GM18502 (cell line): ENCODE results near the gene SMCO1.
A peak's percentile ranks its signal among the peaks of the same experiment; 100 is the strongest.
"Not testable (repeated sequence)": the region's sequence is repeated elsewhere in the genome, so short reads cannot be mapped to it uniquely, and the experiment has no call there.

Experiments used
- ATAC-seq: cut with Tn5 transposase; IDR thresholded peaks from one replicate; pipeline ENCODE4 v1.9.1; 2021; ENCODE audit warnings: mild to moderate bottlenecking; ENCODE audit not compliant: unreplicated experiment, poor library complexity

The SMCO1 gene

DNA sequence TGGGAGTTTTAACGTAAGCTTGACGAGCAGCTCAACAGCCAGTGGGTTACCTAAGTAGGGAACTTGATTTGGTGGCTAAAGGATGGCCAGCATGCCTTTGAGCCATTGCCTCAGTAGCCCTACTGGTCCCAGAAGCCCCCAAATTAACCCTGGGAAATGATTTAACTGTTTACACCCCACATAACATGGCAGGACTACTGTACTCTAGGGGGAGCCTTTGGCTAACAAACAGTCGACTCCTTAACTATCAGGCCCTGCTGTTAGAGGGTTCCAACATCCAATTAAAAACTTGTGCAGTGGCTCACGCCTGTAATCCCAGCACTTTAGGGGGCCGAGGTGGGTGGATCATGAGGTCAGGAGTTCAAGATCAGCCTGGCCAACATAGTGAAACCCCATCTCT, 9.4 kb upstream of the SMCO1 start:
- ATAC-seq = no peak

DNA sequence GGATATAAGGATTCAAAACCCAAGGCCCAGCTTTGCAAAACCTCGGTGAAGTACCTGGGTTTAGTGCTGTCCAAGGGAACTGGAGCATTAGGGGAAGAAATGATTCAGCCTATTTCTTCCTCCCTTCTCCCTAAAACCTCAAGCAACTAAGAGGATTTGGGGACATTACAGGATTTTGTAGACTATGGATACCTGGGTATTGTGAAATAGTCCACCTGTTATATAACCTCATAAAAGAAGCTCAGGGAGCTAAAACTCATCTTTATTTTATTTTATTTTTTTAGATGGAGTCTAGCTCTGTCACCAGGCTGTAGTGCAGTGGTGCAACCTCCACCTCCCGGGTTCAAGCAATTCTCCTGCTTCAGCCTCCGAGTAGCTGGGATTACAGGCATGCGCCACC, 8.7 kb upstream of the SMCO1 start:
- no peak for ATAC-seq

DNA sequence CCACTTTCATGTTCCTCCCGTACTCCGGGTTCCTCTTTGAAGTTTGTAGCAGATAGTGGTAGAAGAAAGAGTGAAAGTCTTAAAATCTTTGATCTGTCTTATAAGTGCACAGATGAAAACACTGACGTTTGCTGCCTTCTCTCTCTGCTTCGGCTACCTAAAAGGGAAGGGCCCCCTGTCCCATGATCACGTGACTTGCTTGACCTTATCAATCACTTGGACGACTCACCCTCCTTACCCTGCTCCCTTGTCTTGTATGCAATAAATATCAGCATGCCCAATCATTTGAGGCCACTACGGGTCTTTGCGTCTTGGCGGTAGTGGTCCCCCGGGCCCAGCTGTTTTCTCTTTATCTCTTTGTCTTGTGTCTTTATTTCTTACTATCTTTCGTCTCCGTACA, 6.1 kb upstream of the SMCO1 start:
- ATAC-seq = not testable (repeated sequence)

DNA sequence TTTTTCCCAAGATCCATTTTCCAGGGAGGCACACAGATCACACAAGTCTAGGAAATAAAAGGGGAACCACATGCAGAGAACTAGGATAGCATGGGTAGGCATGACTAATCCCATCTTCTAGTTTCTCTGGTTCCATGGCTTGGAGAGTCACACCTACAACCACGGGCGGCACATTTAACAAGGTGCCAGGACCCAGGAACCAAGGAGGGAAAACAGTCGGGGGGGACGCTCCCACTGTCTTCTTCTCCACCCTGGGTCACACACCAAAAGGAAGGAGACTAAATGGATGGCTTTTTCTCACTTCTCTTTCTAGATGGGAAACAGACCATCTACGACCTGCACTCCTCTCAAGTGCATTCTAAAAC, 4.6 kb upstream of the SMCO1 start:
- ATAC-seq = no peak

DNA sequence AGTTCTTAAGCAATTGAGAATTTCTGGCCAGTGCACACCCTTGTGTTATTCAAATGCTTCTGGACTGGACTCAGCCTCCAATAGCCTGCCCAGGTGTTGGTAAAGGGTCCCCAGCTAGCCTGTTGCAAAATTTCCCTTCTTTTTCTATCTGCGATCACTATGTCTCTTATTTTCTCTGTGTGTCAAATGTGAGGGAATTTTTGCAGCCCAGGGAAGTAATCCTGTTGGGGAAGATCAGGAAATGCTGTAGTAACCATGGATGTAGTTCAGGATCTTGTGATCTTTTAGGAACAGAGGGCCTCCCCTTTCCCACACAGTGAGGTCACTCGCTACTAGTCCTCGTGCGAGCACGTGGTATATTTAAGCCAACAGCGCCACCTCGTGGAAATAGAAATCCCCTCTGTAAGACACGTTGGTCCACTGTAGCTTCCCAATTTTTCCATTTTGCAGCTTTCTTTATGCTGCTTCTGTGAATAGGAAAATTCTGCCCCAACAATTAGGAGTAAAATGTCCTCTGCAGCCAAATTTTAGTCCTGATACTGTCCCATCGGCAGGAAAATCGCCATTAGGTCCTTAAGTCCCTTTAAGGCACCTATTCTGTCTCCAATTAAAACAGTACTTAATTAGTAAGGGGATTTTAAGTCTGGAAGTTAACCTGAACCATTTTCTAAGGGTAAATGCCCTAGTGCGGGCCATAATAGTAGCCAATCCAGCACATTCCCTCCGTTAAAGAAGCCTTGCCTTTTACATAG, 4.0 kb upstream of the SMCO1 start:
- ATAC-seq = no peak

DNA sequence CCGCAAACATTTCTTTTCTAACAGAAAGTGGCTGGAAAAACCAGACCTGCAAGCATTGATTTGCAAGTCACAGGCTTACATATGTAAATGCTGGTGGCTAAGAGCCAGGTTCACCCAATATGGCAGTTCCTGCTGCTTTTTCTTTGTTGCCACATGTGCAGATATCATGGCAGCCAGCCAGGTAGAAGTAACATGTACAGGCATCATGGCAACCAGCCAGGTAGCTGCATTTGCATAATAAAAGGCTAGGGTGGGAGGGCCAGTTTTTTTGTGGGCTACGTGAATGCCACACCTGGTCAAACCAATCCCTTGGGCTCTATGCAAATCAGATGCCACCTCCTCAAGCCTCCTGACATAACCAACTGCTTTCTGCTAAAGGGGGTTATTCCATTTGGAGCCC, 2.8 kb upstream of the SMCO1 start:
- no peak for ATAC-seq

DNA sequence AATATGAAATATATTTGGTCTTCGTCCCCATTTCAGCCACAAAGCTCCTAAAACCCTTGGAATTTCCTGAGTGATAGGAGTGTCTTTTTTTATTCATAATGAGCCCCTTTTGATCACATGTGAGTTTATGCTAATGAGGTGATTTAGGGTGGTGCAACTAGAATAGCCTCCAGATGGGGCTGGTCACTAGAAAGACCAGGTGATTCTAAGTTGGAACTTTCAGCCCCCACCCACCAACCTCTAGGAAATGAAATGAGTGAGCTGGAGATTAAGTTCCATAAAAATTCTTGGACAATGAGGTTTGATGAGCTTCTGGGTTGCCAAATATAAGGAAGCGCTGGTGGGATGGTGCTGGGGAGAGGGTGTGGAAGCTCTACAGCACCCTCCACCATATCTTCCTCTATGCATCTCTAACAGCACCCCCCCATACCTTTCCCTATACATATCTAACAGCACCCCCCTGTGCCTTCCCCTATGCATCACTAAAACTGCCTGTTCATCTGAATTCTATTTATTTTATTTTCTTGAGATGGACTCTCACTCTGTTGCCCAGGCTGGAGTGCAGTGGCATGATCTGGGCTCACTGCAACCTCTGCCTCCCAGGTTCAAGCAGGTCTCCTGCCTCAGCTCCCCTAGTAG, 2.1 kb upstream of the SMCO1 start:
- no peak for ATAC-seq

DNA sequence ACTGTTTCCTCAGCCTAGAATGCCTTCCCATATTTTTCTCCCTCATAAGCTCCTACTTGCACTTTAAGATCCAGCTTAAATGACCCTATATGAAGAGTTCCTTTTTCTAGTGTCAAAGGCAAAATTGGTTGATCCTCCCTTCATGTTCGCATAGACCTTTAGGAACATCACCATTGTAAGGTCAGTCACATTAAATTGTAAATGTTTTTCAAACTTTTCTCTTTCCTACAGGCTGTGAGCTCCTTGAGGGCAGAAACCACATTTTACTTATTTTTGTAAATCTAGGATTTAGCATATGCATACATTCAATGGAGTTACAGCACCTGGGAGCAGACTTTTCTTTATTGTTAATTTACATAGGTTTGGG, 813 bp downstream of the SMCO1 start:
- ATAC-seq = no peak

DNA sequence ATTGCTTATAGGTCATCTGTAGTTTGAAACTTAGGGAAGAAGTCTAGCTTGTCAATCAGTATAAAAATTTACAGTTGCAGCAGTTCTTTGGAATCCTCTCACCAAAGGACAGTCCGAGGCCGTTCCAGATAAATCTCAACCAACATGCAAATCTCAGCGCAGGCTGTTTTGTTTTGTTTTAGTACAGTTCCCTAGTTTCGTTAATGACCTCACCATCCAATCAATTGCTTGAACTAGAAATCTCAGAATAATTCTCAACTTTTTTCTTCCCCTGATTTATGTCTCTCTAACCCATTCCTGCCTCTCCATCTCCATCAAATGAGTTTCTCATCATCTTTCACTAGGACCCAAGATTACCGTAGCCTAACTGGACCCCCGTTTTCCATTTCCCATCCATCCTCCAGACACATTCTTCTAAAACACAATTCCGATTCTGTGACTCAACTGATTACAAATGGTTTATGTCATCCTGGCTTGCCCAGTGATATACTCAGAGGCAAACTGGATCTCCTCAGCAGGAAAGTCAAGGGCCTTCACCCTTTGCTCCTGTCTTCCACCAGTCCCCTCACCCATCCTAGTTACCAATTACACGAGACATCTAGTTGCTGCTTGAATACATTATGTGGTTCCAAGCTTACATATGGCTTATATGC, 1.3 kb downstream of the SMCO1 start:
- no peak for ATAC-seq

DNA sequence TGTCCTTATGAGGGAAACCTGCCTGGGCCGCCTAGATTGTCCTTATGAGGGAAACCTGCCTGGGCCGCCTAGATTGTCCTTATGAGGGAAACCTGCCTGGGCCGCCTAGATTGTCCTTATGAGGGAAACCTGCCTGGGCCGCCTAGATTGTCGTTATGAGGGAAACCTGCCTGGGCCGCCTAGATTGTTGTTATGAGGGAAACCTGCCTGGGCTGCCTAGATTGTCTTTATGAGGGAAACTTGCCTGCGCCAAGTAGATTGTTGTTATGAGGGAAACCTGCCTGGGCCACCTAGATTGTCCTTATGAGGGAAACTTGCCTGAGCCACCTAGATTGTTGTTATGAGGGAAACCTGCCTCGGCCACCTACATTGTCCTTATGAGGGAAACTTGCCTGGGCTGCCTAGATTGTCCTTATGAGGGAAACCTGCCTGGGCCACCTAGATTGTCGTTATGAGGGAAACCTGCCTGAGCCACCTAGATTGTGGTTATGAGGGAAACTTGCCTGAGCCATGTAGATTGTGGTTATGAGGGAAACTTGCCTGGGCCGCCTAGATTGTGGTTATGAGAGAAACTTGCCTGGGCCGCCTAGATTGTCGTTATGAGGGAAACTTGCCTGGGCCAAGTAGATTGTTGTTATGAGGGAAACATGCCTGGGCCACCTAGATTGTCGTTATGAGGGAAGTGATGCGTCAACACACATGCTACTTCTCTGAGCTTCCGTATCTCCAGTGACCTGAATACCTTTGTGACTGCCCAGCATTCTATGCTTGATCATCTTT, 3.3 kb downstream of the SMCO1 start:
- not testable (repeated sequence) for ATAC-seq

DNA sequence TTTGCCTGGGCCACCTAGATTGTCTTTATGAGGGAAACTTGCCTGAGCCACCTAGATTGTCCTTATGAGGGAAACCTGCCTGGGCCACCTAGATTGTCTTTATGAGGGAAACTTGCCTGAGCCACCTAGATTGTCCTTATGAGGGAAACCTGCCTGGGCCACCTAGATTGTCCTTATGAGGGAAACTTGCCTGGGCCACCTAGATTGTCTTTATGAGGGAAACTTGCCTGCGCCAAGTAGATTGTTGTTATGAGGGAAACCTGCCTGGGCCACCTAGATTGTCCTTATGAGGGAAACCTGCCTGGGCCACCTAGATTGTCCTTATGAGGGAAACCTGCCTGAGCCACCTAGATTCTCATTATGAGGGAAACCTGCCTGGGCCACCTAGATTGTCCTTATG, 4.0 kb downstream of the SMCO1 start:
- ATAC-seq = not testable (repeated sequence)

DNA sequence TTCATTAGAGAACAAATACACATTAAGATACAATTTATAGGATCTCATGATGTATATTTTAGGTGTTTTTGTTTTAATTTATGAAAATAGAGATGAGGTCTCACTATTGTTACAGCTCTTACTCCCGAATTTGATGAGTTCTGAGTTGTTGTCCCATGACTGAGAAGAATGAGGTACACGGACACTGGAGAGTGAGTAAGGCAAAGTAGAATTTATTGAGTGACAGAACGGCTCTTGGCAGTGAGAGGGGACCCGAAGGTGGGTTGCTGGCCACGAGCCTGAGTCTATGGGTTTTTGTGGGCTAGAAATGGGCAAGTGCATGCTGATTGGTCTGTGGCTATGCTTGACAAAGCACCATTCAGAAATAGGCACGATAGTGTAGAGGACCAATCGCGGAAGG, 8.5 kb downstream of the SMCO1 start:
- no peak for ATAC-seq

DNA sequence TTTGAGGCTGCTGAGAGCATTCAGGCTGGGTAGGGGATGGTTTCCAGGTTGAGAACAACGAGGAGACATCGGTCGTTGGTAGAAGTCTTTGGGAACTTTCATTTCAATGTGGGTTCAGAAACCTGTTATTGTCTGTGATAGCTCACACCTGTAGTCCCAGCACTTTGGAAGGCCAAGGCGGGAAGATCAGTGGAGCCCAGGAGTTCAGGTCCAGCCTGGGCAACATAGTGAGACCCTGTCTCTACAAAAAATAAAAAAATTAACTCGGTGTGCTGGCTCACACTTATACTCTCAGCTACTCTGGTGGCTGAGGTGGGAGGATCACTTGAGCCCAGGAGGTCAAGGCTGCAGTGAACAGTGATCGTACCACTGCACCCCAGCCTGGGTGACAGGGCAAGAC, 10.6 kb downstream of the SMCO1 start:
- no peak for ATAC-seq

DNA sequence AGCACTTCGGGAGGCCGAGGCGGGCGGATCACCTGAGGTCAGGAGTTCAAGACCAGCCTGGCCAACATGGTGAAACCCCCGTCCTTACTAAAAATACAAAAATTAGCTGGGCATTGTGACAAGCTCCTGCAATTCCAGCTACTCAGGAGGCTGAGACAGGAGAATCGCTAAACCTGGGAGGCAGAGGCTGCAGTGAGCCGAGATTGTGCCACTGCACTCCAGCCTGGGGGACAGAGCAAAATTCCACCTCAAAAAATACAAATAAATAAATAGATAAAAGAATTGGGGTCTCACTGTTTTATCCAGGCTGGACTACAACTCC, 11.1 kb downstream of the SMCO1 start:
- ATAC-seq = not testable (repeated sequence)

DNA sequence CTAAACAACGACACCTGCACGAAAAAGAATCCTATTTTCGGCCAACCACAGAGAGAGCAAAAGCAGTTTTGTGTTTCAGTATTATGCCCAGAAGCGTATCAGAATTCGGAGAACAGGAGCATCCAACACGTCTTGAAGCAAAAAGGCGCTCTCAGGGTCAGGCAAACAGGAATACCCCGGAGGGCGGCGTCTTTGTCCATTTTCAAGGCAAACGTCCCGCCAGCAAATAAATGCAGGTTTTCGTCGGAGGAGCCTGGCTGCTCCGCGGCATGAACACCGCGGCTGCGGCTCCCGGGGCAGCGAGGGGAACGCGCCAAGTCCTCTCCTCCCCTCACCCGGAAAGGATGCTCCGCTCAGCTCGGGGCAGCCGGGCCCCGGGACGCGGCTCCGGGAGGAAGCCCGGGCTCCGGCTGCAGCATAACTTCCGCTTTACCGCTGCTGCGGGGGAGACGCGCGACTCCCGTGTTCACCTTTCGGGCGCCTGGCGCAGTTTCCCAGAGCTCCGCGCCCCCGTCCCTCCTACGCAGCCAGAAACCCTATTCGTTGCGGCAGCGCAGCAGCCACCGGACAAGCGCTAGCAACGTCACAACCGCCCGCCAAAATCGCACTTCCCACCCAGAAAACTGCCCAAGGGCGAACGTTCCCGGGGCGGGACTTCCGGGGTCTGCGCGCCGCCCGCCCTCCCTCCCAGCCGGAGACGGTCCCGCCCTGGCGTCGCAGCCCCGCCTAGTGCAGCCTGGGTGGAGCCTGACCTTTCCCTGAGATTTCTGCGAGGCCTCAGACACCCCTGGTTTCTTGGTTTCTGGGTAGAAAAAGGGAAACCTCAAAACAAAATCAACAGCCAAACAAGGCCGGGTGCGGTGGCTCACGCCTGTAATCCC, 11.7 kb downstream of the SMCO1 start, which contains the start of gene RNF168:
RNF168 (minus strand) TSS at position 573 of the 881 bp plus-strand sequence. CDS start 595 bp downstream, outside the sequence.
- peak; percentile 83 for ATAC-seq

DNA sequence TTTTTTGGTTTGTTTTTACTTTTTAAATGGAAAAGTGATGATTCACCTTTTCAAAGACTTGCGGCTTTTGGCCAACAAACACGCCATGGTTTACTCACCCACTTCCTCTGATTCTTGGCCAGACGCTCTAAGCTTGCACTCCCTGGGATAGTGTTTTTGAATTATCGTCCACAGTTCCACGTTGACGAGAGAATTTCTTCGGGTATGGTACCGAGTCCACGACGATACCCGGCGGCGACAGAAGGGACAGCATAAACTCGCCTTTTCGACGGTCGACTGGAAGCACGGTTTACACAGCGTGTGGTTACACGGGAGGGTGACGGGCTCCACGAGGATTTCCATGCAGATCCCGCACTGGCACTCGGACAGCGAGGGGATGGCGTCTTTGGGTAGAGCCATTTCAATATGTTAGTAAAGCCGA, 12.4 kb downstream of the SMCO1 start:
- ATAC-seq = no peak

DNA sequence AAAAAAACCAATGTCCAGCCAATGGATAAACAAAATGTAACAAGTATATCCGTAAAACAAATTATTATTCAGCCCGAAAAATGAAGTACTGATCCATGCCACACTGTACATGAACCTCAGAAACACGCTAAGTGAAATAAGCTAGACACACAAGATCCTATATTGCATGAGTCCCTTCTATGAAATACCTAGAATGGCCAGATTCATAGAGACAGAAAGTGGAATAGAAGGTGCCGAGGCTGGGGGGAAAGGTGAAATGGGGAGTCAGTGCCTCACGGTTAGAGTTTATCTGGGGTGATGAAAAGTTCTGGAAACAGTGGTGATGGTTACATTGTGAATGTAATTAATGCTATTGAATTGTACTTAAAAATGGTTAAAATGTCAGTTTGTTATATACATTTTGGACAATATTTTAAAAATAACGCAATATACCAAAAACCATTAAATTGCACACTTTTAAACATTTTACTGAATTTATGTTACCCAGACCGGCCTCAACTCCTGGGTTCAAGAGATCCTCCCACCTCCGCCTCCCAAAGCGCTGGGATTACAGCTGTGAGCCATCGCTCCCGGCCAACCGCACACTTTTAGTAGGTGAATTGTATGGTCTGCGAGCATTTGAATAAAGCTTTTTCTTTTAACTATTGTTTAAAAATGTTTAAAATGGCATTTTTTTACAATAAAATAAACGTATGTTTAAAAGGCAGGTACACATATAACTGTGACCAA, 13.7 kb downstream of the SMCO1 start:
- ATAC-seq = no peak

DNA sequence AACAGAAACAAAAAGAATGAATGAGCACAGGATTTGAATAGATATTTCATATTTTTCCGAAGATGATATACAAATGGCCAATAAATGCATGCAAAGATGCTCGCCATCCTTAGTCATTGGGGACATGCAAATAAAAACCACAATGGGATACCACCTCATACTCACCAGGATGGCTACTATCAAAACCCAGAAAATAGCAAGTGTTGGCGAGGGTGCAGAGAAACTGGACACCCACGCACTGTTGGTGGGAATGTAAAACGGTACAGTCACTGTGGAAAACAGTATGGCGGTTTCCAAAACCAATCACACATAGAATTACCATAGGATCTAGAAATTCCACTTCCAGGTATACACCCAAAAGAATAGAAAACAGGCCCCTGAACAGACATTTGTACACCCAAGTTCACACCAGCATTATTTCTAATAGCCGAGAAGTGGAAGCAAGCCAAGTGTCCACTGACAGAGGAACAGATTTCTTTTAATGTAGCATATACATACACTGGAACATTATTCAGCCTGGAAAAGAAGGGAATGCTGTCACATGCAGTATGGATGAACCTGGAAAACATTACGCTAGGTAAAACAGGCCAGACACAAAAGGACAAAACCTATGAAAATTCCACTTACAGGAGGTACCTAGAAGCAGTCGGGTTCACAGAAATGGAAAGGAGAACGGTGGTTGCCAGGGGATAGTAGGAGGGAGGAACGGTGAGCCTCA, 15.2 kb downstream of the SMCO1 start:
- ATAC-seq = no peak

DNA sequence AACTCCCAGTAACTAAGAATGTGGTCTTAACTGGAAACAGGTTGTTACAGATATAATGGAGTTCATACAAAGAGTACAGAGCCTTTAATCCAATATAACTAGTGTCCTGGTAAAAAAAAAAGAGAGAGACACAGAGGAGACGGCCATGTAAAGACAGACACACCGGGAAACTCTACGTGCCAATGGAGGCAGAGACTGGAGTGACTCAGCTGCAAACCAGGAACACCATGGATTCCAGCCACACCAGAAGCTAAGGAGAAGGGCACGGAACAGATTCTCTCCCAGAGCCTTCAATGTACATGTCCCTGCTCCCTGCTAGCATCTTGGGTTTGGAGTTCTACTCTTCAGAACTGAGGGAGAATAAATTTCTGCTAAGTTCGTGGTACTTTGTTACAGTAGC, 16.1 kb downstream of the SMCO1 start:
- ATAC-seq = no peak
